ENCODE measurements around the gene POMP.

Gene POMP

DNA sequence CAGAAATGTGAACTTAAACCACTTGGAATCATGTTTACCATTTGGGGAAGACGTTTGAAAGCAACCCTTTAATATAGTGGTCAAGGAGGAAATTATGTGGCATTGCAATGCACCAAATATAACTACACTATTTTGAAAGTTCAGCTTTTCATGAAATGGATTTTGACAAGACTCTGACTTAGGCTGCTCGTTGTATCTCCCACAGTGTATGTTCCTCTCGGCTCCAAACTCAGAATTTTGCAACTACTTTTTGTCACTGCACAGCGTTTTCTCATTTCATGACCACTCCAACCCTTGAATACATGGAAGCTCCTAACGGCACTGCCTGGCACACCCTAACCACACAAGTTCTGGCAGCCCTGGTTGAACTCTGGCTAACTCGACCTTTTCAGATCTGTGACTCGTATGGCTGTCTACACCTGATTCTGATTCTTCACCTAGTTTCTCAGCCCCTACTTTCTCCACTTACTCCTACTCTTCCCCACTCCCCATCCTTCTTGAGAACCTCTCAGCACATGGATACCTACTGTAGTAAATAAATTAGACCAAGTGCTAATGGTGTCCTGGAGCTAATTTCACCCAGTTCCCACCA is 7.0 kb upstream of the POMP start:
- no peak overlapping the region for H3K4me3 ChIP-seq (ENCODE audit: low read depth, low read length)
- in situ Hi-C loops (cut with HindIII; ENCODE audit: low sequenced_read_pairs) = no loop called here
- DNase-seq (ENCODE audit: low read depth) = no peak
- TF ChIP-seq, protein P1, sequence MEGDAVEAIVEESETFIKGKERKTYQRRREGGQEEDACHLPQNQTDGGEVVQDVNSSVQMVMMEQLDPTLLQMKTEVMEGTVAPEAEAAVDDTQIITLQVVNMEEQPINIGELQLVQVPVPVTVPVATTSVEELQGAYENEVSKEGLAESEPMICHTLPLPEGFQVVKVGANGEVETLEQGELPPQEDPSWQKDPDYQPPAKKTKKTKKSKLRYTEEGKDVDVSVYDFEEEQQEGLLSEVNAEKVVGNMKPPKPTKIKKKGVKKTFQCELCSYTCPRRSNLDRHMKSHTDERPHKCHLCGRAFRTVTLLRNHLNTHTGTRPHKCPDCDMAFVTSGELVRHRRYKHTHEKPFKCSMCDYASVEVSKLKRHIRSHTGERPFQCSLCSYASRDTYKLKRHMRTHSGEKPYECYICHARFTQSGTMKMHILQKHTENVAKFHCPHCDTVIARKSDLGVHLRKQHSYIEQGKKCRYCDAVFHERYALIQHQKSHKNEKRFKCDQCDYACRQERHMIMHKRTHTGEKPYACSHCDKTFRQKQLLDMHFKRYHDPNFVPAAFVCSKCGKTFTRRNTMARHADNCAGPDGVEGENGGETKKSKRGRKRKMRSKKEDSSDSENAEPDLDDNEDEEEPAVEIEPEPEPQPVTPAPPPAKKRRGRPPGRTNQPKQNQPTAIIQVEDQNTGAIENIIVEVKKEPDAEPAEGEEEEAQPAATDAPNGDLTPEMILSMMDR (IDR thresholded peaks at IDR 0.05; ENCODE audit: low read depth, low read length, missing control alignments) = no peak

DNA sequence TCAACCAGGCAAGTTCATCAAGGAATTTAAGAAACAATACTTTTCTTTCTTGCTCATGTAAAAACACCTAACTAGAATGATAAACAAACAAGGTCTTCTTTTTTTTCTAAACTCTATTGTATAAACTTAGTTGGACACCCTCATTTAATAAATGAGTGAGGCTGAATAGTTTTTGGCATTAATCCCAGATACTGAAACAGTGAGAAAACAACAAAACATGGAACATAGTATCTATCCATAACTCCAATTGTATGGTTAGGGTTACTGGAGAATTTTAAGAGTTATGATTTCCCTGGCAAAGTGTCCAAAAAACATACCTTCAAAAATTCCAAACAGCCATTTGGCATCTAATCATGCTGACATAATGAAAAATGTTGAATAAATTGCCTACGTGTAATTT is 5.8 kb upstream of the POMP start:
- TF ChIP-seq, protein P1 (IDR thresholded peaks at IDR 0.05; ENCODE audit: low read depth, low read length, missing control alignments) = no peak
- H3K4me3 ChIP-seq (ENCODE audit: low read depth, low read length) = no peak overlapping the region
- in situ Hi-C loops (cut with HindIII; ENCODE audit: low sequenced_read_pairs) = no loop called here
- DNase-seq (ENCODE audit: low read depth) = no peak

DNA sequence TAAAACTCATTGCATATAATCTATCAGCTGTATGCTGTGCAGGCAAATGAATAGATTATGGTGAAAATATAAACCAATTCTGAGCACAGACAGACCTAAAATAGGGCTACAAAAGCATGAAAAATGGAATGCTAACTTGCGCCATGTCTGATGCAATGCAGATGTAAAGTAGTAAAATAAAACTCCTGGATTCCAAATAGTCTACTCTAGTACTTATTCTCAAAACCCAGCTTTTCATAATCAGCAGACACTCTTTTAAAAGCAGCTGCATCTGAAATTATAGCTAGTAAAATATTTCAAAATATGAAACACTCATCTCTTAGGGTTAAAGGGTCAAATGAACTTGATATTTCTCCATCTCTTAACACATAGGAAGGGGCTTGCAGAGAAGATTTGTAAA is 4.7 kb upstream of the POMP start:
- TF ChIP-seq, protein P1 (IDR thresholded peaks at IDR 0.05; ENCODE audit: low read depth, low read length, missing control alignments) = no peak
- no peak overlapping the region for H3K4me3 ChIP-seq (ENCODE audit: low read depth, low read length)
- in situ Hi-C loops (cut with HindIII; ENCODE audit: low sequenced_read_pairs) = no loop called here
- DNase-seq (ENCODE audit: low read depth) = no peak

DNA sequence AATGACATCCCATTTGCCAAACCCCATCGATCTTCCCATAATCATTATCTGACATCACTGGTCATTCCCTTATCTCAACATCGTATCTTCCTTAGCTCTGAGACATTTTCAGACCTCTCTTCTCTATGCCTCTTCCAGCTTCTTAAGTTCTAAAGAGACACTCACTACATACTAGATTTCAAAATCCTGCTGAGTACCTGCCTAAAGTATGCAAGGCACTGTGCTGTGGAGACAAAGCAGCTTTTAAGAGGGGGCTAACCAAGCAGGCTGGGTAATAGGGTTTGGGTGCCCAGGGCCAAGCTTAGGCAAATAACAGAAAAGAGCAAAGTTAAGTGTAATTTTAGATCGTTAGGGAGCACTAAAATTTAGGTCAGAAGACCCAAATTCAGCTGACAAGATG is 3.4 kb upstream of the POMP start:
- in situ Hi-C loops (cut with HindIII; ENCODE audit: low sequenced_read_pairs) = no loop called here
- no peak for DNase-seq (ENCODE audit: low read depth)
- TF ChIP-seq, protein P1 (IDR thresholded peaks at IDR 0.05; ENCODE audit: low read depth, low read length, missing control alignments) = no peak
- H3K4me3 ChIP-seq (ENCODE audit: low read depth, low read length) = no peak overlapping the region

DNA sequence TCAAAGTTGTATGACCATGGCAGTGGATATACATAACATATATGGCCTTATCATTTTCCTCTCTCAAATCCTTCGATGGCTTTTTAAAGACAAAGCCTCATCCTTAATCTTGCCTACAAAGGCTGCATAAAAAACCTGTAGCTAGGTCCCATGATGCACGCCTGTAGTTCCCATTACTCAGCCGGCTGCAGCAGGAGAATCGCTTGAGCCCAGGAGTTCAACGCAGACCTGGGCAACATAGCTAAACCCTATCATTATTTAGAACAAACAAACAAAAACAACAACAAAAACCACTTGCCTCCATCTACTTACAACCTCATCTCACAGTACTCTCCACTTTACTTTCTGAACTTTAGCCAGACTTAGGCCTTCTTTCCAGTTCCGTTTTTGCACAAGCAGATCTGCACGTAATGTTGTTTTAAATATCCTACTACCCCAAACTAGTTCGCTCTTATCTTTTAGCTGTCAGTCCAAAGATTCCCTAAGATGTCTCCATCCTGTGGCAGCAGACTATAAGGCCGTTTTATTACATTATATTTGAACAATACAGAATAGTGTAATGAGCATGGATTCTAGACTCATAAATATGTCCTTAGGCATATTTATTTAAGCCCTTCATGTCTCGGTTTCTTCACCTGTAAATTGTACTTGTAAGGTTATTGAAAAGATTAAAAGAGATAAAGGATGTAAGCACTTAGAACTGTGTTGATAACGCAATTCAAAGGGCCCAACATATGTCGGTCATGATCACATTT is 969 bp upstream of the POMP start:
- in situ Hi-C loops (cut with HindIII; ENCODE audit: low sequenced_read_pairs) = no loop called here
- no peak for DNase-seq (ENCODE audit: low read depth)
- peak overlapping the region; percentile 94 for H3K4me3 ChIP-seq (ENCODE audit: low read depth, low read length)
- TF ChIP-seq, protein P1 (IDR thresholded peaks at IDR 0.05; ENCODE audit: low read depth, low read length, missing control alignments) = peak; percentile 10

DNA sequence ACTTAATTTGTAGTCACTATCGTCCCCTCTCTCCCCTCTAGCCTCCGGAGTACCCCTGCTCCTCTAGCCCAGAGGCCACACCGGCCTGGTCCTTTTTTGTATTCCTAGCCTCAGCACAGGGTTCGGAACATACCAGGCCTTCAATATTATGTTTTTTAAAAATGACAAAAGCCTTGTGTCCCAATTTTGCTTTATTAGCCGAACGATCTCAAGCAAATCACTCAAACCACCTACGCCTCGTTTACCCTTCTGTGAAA is 463 bp upstream of the POMP start:
- H3K4me3 ChIP-seq (ENCODE audit: low read depth, low read length) = peak overlapping the region; percentile 94
- in situ Hi-C loops (cut with HindIII; ENCODE audit: low sequenced_read_pairs) = no loop called here
- TF ChIP-seq, protein P1 (IDR thresholded peaks at IDR 0.05; ENCODE audit: low read depth, low read length, missing control alignments) = no peak
- DNase-seq (ENCODE audit: low read depth) = no peak
